GM21423 (cell line): Measurements from ENCODE around the gene SNX9.
"Not testable (repeated sequence)": the region's sequence is repeated elsewhere in the genome, so short reads cannot be mapped to it uniquely, and the experiment has no call there.

Experiments
- ATAC-seq: cut with Tn5 transposase; IDR thresholded peaks from one replicate; pipeline ENCODE4 v1.9.1; 2021; ENCODE audit warnings: mild to moderate bottlenecking, moderate library complexity; ENCODE audit not compliant: unreplicated experiment

The SNX9 gene

GRCh38 chr6:157830354-157831017 lies 7.4 kb downstream of the SNX9 start:
- ATAC-seq = peak; percentile 92

- ATAC-seq = no peak
Observed at GRCh38 chr6:157831018-157831369, 7.9 kb downstream of the SNX9 start.

GRCh38 chr6:157831424-157832249 lies 8.6 kb downstream of the SNX9 start:
- ATAC-seq = no peak

- ATAC-seq = no peak
Observed at GRCh38 chr6:157832250-157832967, 9.4 kb downstream of the SNX9 start.

- ATAC-seq = no peak
Observed at GRCh38 chr6:157834549-157834948, 11.5 kb downstream of the SNX9 start.

- no peak for ATAC-seq
Observed at GRCh38 chr6:157838718-157839430, 15.8 kb downstream of the SNX9 start.

- ATAC-seq = no peak
Observed at GRCh38 chr6:157839606-157840005, 16.6 kb downstream of the SNX9 start.

- no peak for ATAC-seq
Observed at GRCh38 chr6:157840261-157840660, 17.2 kb downstream of the SNX9 start.

GRCh38 chr6:157840776-157841175 lies 17.7 kb downstream of the SNX9 start:
- no peak for ATAC-seq

- ATAC-seq = peak; percentile 93
Observed at GRCh38 chr6:157841211-157841840, 18.3 kb downstream of the SNX9 start.

GRCh38 chr6:157842212-157842611 lies 19.2 kb downstream of the SNX9 start:
- no peak for ATAC-seq

- ATAC-seq = not testable (repeated sequence)
Observed at GRCh38 chr6:157844196-157844595, 21.1 kb downstream of the SNX9 start.

GRCh38 chr6:157845493-157846259 lies 22.6 kb downstream of the SNX9 start:
- no peak for ATAC-seq

GRCh38 chr6:157847846-157848245 lies 24.8 kb downstream of the SNX9 start:
- ATAC-seq = no peak

- ATAC-seq = no peak
Observed at GRCh38 chr6:157848693-157849092, 25.6 kb downstream of the SNX9 start.

GRCh38 chr6:157849288-157850017 lies 26.4 kb downstream of the SNX9 start:
- ATAC-seq = no peak

- no peak for ATAC-seq
Observed at GRCh38 chr6:157850030-157850429, 27.0 kb downstream of the SNX9 start.

GRCh38 chr6:157853018-157853805 lies 30.2 kb downstream of the SNX9 start:
- ATAC-seq = no peak
